Tibial nerve (tissue), 3 donors: ENCODE measurements around the gene RASA2.

Source experiments
- CTCF ChIP-seq, 5 experiments: fragments of 200-600 bp in 3 of 5; fragments of 450-650 bp in 2 of 5; sonication (generic) in 3 of 5; IDR thresholded peaks; one replicate each; pipeline ENCODE4 v1.5.1; 2016 to 2019; ENCODE audit warnings: antibody characterized with exemption in 5 of 5, mild to moderate bottlenecking in 3 of 5, moderate library complexity in 2 of 5
- POLR2A ChIP-seq, 2 donors: fragments of 450-650 bp; IDR thresholded peaks; one replicate each; pipeline ENCODE4 v1.6.1; 2017; ENCODE audit warnings: antibody characterized with exemption in 2 of 2, mild to moderate bottlenecking in 2 of 2, moderate library complexity in 2 of 2

GRCh38 chr3:141530415-141530768 lies 43.6 kb downstream of the RASA2 start:
- TF ChIP-seq CTCF (IDR thresholded peaks at IDR 0.05) (no peak), POLR2A (IDR thresholded peaks at IDR 0.05) (no peak)
